Measurements from ENCODE around the gene PANK4.

Gene PANK4

GRCh38 chr1:2496746-2497145, 29.6 kb downstream of the PANK4 start:
- no peak overlapping the region for H3K4me3 ChIP-seq (ENCODE audit: low read length)
- no peak for DNase-seq (ENCODE audit: low read depth)
- TF ChIP-seq CTCF (conservative IDR thresholded peaks at IDR 0.05; ENCODE audit: low read depth, low read length), result no peak

- H3K4me3 ChIP-seq (ENCODE audit: low read length), result no peak overlapping the region
- TF ChIP-seq CTCF (conservative IDR thresholded peaks at IDR 0.05; ENCODE audit: low read depth, low read length), result no peak
- no peak for DNase-seq (ENCODE audit: low read depth)
These were observed 30.2 kb downstream of the PANK4 start for GRCh38 chr1:2496087-2496622.

- DNase-seq (ENCODE audit: low read depth), result no peak
- no peak for TF ChIP-seq CTCF (conservative IDR thresholded peaks at IDR 0.05; ENCODE audit: low read depth, low read length)
- H3K4me3 ChIP-seq (ENCODE audit: low read length), result no peak overlapping the region
These were observed 30.9 kb downstream of the PANK4 start for GRCh38 chr1:2495546-2495945.

- TF ChIP-seq CTCF (conservative IDR thresholded peaks at IDR 0.05; ENCODE audit: low read depth, low read length), result no peak
- H3K4me3 ChIP-seq (ENCODE audit: low read length), result no peak overlapping the region
- no peak for DNase-seq (ENCODE audit: low read depth)
These were observed 31.4 kb downstream of the PANK4 start for GRCh38 chr1:2495026-2495425.

- no peak overlapping the region for H3K4me3 ChIP-seq (ENCODE audit: low read length)
- no peak for TF ChIP-seq CTCF (conservative IDR thresholded peaks at IDR 0.05; ENCODE audit: low read depth, low read length)
- no peak for DNase-seq (ENCODE audit: low read depth)
These were observed 32.1 kb downstream of the PANK4 start for GRCh38 chr1:2494323-2494693.

GRCh38 chr1:2493691-2494322, 32.6 kb downstream of the PANK4 start:
- no peak overlapping the region for H3K4me3 ChIP-seq (ENCODE audit: low read length)
- no peak for DNase-seq (ENCODE audit: low read depth)
- no peak for TF ChIP-seq CTCF (conservative IDR thresholded peaks at IDR 0.05; ENCODE audit: low read depth, low read length)

GRCh38 chr1:2493218-2493617, 33.2 kb downstream of the PANK4 start:
- no peak overlapping the region for H3K4me3 ChIP-seq (ENCODE audit: low read length)
- DNase-seq (ENCODE audit: low read depth), result no peak
- TF ChIP-seq CTCF (conservative IDR thresholded peaks at IDR 0.05; ENCODE audit: low read depth, low read length), result no peak

Measured in retinal pigment epithelial cell (primary cell).